ENCODE results near the gene MTRR. TPM values are rescaled to one million over a fixed set of nuclear protein-coding genes. Genes with fewer than 3 reads are reported as not detected.

The MTRR gene
- total RNA-seq, 2 donors from 2014 or later, result 40.6 to 47.0 TPM

DNA sequence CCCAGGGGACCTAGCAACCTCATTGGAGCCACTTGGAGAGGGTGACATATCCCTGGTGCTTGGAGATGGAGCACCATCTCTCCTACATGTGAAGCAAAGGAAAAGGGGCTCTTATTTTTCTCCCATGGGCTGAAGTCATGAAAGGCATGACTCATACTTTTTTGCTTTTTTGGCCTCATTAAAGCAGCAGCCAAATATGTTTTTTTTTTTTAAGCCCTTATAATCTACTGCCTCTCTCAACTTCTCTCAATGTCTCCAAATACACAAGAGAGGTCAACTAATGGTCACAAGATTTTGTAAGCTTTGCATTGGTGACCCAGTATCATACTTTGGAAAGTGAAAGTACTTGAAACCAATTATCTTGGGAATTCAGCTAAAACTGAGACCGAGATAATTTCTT lies 16.4 kb upstream of the MTRR start:
- Histone ChIP-seq H3K9me3 (ENCODE audit: control insufficient read depth, low read length) (peaks cover 13% of the 10 kb centered on the region), H3K27ac (ENCODE audit: low read depth, low read length) (no peak overlapping the region), H3K4me3 (ENCODE audit: low read length) (no peak overlapping the region), H3K9ac (ENCODE audit: extremely low read depth, low read length, poor library complexity, severe bottlenecking) (no peak overlapping the region), H3K27me3 (ENCODE audit: control insufficient read depth, insufficient read depth, low read length, poor library complexity, severe bottlenecking) (peaks cover 35% of the 10 kb centered on the region), H3K36me3 (ENCODE audit: control insufficient read depth, insufficient read depth, low read length) (no peaks in the 10 kb centered on the region), H3K4me1 (ENCODE audit: control insufficient read depth, insufficient read depth, low read length) (no peaks in the 10 kb centered on the region)
- peaks cover 3% of the 10 kb centered on the region for H3K4me1 Mint-ChIP-seq
- H3K9me3 Mint-ChIP-seq, result peaks cover 14% of the 10 kb centered on the region
- TF ChIP-seq, protein P1, sequence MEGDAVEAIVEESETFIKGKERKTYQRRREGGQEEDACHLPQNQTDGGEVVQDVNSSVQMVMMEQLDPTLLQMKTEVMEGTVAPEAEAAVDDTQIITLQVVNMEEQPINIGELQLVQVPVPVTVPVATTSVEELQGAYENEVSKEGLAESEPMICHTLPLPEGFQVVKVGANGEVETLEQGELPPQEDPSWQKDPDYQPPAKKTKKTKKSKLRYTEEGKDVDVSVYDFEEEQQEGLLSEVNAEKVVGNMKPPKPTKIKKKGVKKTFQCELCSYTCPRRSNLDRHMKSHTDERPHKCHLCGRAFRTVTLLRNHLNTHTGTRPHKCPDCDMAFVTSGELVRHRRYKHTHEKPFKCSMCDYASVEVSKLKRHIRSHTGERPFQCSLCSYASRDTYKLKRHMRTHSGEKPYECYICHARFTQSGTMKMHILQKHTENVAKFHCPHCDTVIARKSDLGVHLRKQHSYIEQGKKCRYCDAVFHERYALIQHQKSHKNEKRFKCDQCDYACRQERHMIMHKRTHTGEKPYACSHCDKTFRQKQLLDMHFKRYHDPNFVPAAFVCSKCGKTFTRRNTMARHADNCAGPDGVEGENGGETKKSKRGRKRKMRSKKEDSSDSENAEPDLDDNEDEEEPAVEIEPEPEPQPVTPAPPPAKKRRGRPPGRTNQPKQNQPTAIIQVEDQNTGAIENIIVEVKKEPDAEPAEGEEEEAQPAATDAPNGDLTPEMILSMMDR (conservative IDR thresholded peaks at IDR 0.05), result no peak
- no peak overlapping the region for H3K4me3 Mint-ChIP-seq
- WGBS, 2 experiments (ENCODE audit: insufficient coverage in 1 of 2, insufficient read length in 1 of 2), result 95% methylated on average over 1 of the region's 1 CpG; no CpG with 5 or more reads in 1 of the 2 experiments
- peaks cover 35% of the 10 kb centered on the region for H3K27me3 Mint-ChIP-seq (ENCODE audit: insufficient read depth)
- no peak overlapping the region for H3K27ac Mint-ChIP-seq
- H3K36me3 Mint-ChIP-seq (ENCODE audit: low read depth), result peaks cover 1% of the 10 kb centered on the region
- DNase-seq, result no peak

DNA sequence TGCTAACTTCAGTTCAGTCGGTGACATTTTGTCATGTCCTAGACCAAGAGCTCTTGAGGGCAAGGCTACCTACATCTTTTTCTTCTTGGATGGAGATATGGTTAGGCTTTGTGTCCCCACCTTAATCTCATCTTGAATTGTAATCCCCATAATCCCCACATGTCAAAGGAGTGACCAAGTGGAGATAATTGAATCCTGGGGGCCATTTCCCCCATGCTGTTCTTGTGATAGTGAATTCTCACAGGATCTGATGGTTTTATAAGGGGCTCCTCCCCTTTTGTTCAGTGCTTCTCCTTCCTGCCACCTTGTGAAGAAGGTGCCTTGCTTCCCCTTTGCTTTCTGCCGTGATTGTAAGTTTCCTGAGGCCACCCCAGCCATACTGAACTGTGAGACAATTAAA lies 16.0 kb upstream of the MTRR start:
- H3K36me3 ChIP-seq (ENCODE audit: control insufficient read depth, insufficient read depth, low read length), result peaks cover under 1% of the 10 kb centered on the region
- peaks cover 14% of the 10 kb centered on the region for H3K9me3 Mint-ChIP-seq
- no peak for DNase-seq
- peaks cover 32% of the 10 kb centered on the region for H3K27me3 Mint-ChIP-seq (ENCODE audit: insufficient read depth)
- H3K27ac Mint-ChIP-seq, result no peak overlapping the region
- H3K4me3 ChIP-seq (ENCODE audit: low read length), result no peak overlapping the region
- H3K4me3 Mint-ChIP-seq, result no peak overlapping the region
- H3K9ac ChIP-seq (ENCODE audit: extremely low read depth, low read length, poor library complexity, severe bottlenecking), result no peak overlapping the region
- 95 to 100% methylated on average over 1 to 2 of the region's 2 CpGs for WGBS, 2 experiments (ENCODE audit: insufficient coverage in 1 of 2, insufficient read length in 1 of 2)
- H3K4me1 ChIP-seq (ENCODE audit: control insufficient read depth, insufficient read depth, low read length), result no peaks in the 10 kb centered on the region
- H3K27me3 ChIP-seq (ENCODE audit: control insufficient read depth, insufficient read depth, low read length, poor library complexity, severe bottlenecking), result peaks cover 32% of the 10 kb centered on the region
- H3K36me3 Mint-ChIP-seq (ENCODE audit: low read depth), result peaks cover 1% of the 10 kb centered on the region
- no peak overlapping the region for H3K27ac ChIP-seq (ENCODE audit: low read depth, low read length)
- TF ChIP-seq, protein P1 (conservative IDR thresholded peaks at IDR 0.05), result no peak
- peaks cover 3% of the 10 kb centered on the region for H3K4me1 Mint-ChIP-seq
- peaks cover 13% of the 10 kb centered on the region for H3K9me3 ChIP-seq (ENCODE audit: control insufficient read depth, low read length)

- DNase-seq, result no peak
- Mint-ChIP-seq H3K9me3 (peaks cover 14% of the 10 kb centered on the region), H3K4me1 (no peaks in the 10 kb centered on the region), H3K27ac (no peak overlapping the region), H3K4me3 (no peak overlapping the region), H3K36me3 (ENCODE audit: low read depth) (peaks cover 12% of the 10 kb centered on the region), H3K27me3 (ENCODE audit: insufficient read depth) (peaks cover 16% of the 10 kb centered on the region)
- 86% methylated on average over 2 to 3 of the region's 3 CpGs for WGBS, 2 experiments (ENCODE audit: insufficient coverage in 1 of 2, insufficient read length in 1 of 2)
- Histone ChIP-seq H3K27ac (ENCODE audit: low read depth, low read length) (no peak overlapping the region), H3K36me3 (ENCODE audit: control insufficient read depth, insufficient read depth, low read length) (peaks cover 14% of the 10 kb centered on the region), H3K4me1 (ENCODE audit: control insufficient read depth, insufficient read depth, low read length) (no peaks in the 10 kb centered on the region), H3K9me3 (ENCODE audit: control insufficient read depth, low read length) (peaks cover 13% of the 10 kb centered on the region), H3K4me3 (ENCODE audit: low read length) (no peak overlapping the region), H3K27me3 (ENCODE audit: control insufficient read depth, insufficient read depth, low read length, poor library complexity, severe bottlenecking) (peaks cover 13% of the 10 kb centered on the region), H3K9ac (ENCODE audit: extremely low read depth, low read length, poor library complexity, severe bottlenecking) (no peak overlapping the region)
- TF ChIP-seq, protein P1 (conservative IDR thresholded peaks at IDR 0.05), result no peak
Observed at GRCh38 chr5:7855611-7856010, 13.3 kb upstream of the MTRR start.

All from endodermal cell (in vitro differentiated cells).